ENCODE data around the gene ANKRD42.
"Not testable (repeated sequence)": the region's sequence is repeated elsewhere in the genome, so short reads cannot be mapped to it uniquely, and the experiment has no call there.

ANKRD42 gene

GRCh38 chr11:83172551-83172950 is 21.0 kb upstream of the ANKRD42 start:
- DNase-seq (ENCODE audit: low spot score) = no peak

DNA sequence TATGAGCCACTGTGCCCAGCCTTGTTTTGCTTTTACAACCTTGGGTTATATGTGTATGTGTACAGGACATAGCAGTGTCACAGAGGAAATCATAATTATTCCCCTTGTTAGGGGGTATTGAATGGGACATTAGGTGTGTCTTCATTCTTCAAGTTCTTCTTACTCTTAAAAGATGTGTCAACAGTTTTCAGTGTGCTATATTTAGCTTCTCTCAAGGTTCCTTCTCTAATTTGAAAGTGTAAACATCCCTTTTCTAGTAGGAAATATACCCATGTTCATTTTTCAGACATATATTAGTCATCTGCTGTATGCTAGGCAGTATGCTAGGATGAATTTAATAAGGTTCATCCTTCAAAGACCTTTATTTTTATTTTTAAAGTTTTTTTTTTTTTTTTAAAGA is 19.5 kb upstream of the ANKRD42 start:
- no peak for DNase-seq (ENCODE audit: low spot score)

GRCh38 chr11:83175815-83176214 is 17.7 kb upstream of the ANKRD42 start:
- no peak for DNase-seq (ENCODE audit: low spot score)

DNA sequence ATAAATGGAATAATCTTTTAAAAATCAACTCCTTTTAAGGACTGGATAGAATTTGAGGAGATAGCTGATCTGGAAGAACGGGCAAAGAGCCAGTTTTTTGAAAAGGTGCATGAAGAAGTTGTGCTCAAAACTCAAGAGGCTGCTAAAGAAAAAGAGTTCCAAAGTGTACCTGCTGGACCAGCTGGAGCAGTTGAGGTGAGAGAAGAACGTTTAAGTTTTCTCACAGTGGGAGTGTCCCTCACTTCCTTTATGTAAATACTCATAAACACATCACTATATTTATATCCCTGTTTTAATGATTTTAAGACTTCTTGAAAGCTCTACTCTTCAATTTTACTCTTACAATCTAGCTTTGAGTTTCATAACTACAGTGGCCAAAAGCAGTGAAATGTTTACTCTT is 11.7 kb upstream of the ANKRD42 start:
- DNase-seq (ENCODE audit: low spot score) = no peak

- no peak for DNase-seq (ENCODE audit: low spot score)
Observed at GRCh38 chr11:83185767-83186166, 7.7 kb upstream of the ANKRD42 start.

GRCh38 chr11:83187465-83187864 is 6.0 kb upstream of the ANKRD42 start:
- no peak for DNase-seq (ENCODE audit: low spot score)

DNA sequence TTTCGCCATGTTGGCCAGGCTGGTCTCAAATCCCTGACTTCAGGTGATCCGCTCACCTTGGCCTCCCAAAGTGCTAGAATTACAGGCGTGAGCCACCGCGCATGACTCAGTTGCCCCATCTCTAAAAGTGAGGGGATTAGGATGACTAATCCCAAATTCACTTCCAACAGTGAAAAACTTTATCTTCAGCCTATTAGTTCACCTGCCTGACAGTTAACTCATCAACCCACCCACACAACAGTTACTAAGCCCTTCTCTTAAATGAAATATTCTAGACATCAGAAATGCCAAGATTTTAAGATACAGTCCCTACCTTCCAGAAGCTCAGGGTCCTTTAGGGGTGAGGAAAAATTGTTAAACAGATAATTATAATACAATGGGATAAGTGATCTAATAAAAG is 2.0 kb upstream of the ANKRD42 start:
- DNase-seq (ENCODE audit: low spot score) = no peak

- DNase-seq (ENCODE audit: low spot score) = no peak
Observed at GRCh38 chr11:83191986-83192385, 1.5 kb upstream of the ANKRD42 start.

- DNase-seq (ENCODE audit: low spot score) = no peak
Observed at GRCh38 chr11:83192606-83193245, 786 bp upstream of the ANKRD42 start.

- peak; percentile 62 for DNase-seq (ENCODE audit: low spot score)
Observed at GRCh38 chr11:83194281-83195142, 1.0 kb downstream of the ANKRD42 start.

GRCh38 chr11:83195143-83195466 is 1.6 kb downstream of the ANKRD42 start:
- DNase-seq (ENCODE audit: low spot score) = no peak

DNA sequence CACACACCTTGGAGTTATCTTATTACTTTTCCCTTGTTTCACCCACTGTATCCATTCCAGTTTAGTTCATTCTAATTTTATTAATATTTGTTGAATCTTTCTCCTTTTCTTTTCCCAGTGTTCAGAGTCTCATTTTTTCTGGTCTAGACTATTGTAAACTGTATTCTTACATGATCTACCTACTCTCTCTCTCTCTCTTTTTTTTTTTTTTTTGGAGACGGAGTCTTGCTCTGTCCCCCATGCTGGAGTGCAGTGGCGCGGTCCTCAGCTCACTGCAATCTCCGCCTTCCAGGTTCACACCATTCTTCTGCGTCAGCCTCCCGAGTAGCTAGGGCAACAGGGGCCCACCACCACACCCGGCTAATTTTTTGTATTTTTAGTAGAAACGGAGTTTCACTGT is 2.1 kb downstream of the ANKRD42 start:
- DNase-seq (ENCODE audit: low spot score) = no peak

GRCh38 chr11:83200035-83200434 is 6.5 kb downstream of the ANKRD42 start:
- DNase-seq (ENCODE audit: low spot score) = no peak

GRCh38 chr11:83205608-83206185 is 12.2 kb downstream of the ANKRD42 start:
- DNase-seq (ENCODE audit: low spot score) = no peak

GRCh38 chr11:83206221-83206620 is 12.7 kb downstream of the ANKRD42 start:
- no peak for DNase-seq (ENCODE audit: low spot score)

DNA sequence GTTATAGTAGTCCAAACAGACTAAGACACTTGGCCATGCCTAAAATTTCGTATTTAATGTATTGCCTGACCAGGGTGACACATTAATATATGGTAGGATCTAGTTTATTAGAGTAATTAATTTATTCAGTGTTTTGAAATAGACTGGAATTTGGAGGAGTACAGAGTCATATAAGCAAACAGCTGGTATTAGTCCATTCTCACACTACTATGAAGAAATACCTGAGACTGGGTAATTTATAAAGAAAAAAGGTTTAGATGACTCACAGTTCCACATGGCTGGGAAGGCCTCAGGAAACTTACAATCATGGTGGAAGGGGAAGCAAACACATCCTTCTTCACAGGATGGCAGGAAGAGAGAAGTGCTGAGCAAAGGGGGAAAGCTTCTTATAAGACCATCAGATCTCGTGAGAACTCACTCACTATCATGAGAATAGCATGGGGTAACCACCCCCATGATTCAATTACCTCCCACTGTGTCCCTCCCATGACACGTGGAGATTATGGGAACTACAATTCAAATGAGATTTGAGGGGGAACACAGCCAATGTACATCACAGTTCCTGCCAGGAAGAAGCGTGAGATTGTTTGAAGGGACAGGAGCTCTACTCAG is 13.4 kb downstream of the ANKRD42 start:
- not testable (repeated sequence) for DNase-seq (ENCODE audit: low spot score)

GRCh38 chr11:83219095-83219494 is 25.6 kb downstream of the ANKRD42 start:
- no peak for DNase-seq (ENCODE audit: low spot score)

- DNase-seq (ENCODE audit: low spot score) = no peak
Observed at GRCh38 chr11:83220260-83220659, 26.7 kb downstream of the ANKRD42 start.

- no peak for DNase-seq (ENCODE audit: low spot score)
Observed at GRCh38 chr11:83221694-83222093, 28.2 kb downstream of the ANKRD42 start.

DNA sequence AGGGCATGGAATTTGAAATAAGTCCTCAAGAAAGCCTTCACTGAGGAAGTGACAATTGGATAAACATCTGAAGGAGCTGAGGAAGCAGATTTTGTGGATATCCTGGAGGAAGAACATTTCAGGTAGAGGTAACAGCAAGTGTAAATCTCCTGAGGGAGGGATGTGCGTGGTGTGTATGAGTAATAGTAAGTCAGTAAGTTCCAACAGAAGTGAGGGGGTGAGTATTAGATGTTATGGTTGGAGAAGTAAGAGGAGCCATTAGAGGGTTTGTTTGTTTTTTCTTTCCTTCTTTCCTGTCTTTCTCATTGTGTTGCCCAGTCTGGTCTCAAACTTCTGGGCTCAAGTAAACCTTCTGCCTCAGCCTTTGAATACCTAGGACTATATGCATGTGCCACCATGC is 29.0 kb downstream of the ANKRD42 start:
- DNase-seq (ENCODE audit: low spot score) = no peak

GRCh38 chr11:83223457-83223856 is 29.9 kb downstream of the ANKRD42 start:
- no peak for DNase-seq (ENCODE audit: low spot score)

- no peak for DNase-seq (ENCODE audit: low spot score)
Observed at GRCh38 chr11:83235825-83236224, 42.3 kb downstream of the ANKRD42 start.

GRCh38 chr11:83238111-83238510 is 44.6 kb downstream of the ANKRD42 start:
- DNase-seq (ENCODE audit: low spot score) = no peak

Data from activated CD4-positive, alpha-beta T cell treated with anti-CD3 and anti-CD28 coated beads, Interleukin-2, Interleukin-4, amounts not matched to agents 100 ng/mL and 50 ng/mL, durations not matched to agents 16 hours and 8 hours (primary cell).